Right atrium auricular region (tissue), 2 donors: ENCODE results near the gene OR10P1. TPM values are rescaled to one million over a fixed set of nuclear protein-coding genes. Genes with fewer than 3 reads are reported as not detected.
A peak's percentile ranks its signal among the peaks of the same experiment; 100 is the strongest.

Experiments used
- DNase-seq: peaks from one replicate; pipeline ENCODE4 v3.0.0-alpha.2; 2019; ENCODE audit warnings: low spot score
- H3K27ac ChIP-seq, 2 donors: fragments of 200-600 bp; sonication (generic); 1 replicate in 1 of 2; 2 replicates in 1 of 2; pipeline ENCODE4 v1.5.1; 2016 to 2019
- H3K27me3 ChIP-seq, 2 donors: fragments of 200-600 bp; sonication (generic); one replicate each; pipeline versions ENCODE4 v1.5.1 to v1.6.0; 2017 to 2019
- H3K36me3 ChIP-seq: fragments of 200-600 bp; sonication (generic); one replicate; pipeline ENCODE4 v1.5.1; 2016
- H3K4me1 ChIP-seq, 2 donors: fragments of 200-600 bp; sonication (generic); one replicate each; pipeline versions ENCODE4 v1.5.1 to v1.6.0; 2017 to 2019
- H3K4me3 ChIP-seq, 2 donors: fragments of 200-600 bp; sonication (generic); 1 replicate in 1 of 2; 2 replicates in 1 of 2; pipeline ENCODE4 v1.5.1; 2017 to 2019; ENCODE audit warnings: mild to moderate bottlenecking in 1 of 2, moderate library complexity in 1 of 2
- H3K9me3 ChIP-seq, 2 donors: fragments of 200-600 bp; sonication (generic); one replicate each; pipeline ENCODE4 v1.5.1; 2019
- total RNA-seq, 2 donors: library from RNA; depleted of rRNA; stranded (reverse); fragments of >200 nt; gene quantifications; one replicate each; pipeline ENCODE4 v1.1.0, GENCODE V29; 2016
- TF ChIP-seq, protein P1 (sequence below), 2 donors: fragments of 200-600 bp; sonication (generic); IDR thresholded peaks; one replicate each; pipeline ENCODE4 v1.5.1; 2019; ENCODE audit warnings: antibody characterized with exemption in 2 of 2

OR10P1 gene
- total RNA-seq, 2 donors from 2014 or later, result not detected

GRCh38 chr12:55681142-55682077 is 44.7 kb downstream of the OR10P1 start:
- Histone ChIP-seq H3K4me3 (peak overlapping the region; percentile 49 to 53), H3K27me3 (no peaks in the 10 kb centered on the region), H3K27ac (peak overlapping the region; percentile 70 to 77), H3K36me3 (peaks cover 4% of the 10 kb centered on the region), H3K4me1 (peaks cover 0 to 21% of the 10 kb centered on the region in 2 donors), H3K9me3 (no peaks in the 10 kb centered on the region)
- TF ChIP-seq, protein P1, sequence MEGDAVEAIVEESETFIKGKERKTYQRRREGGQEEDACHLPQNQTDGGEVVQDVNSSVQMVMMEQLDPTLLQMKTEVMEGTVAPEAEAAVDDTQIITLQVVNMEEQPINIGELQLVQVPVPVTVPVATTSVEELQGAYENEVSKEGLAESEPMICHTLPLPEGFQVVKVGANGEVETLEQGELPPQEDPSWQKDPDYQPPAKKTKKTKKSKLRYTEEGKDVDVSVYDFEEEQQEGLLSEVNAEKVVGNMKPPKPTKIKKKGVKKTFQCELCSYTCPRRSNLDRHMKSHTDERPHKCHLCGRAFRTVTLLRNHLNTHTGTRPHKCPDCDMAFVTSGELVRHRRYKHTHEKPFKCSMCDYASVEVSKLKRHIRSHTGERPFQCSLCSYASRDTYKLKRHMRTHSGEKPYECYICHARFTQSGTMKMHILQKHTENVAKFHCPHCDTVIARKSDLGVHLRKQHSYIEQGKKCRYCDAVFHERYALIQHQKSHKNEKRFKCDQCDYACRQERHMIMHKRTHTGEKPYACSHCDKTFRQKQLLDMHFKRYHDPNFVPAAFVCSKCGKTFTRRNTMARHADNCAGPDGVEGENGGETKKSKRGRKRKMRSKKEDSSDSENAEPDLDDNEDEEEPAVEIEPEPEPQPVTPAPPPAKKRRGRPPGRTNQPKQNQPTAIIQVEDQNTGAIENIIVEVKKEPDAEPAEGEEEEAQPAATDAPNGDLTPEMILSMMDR (IDR thresholded peaks at IDR 0.05), result peak; percentile 8 to 55
- DNase-seq, result peak; percentile 79

GRCh38 chr12:55682087-55682796 is 45.5 kb downstream of the OR10P1 start:
- DNase-seq, result no peak
- TF ChIP-seq, protein P1 (IDR thresholded peaks at IDR 0.05), result no peak
- Histone ChIP-seq H3K9me3 (no peaks in the 10 kb centered on the region), H3K36me3 (peaks cover 10% of the 10 kb centered on the region), H3K4me3 (peak overlapping the region; percentile 49 to 53), H3K4me1 (peaks cover 0 to 21% of the 10 kb centered on the region in 2 donors), H3K27me3 (no peaks in the 10 kb centered on the region), H3K27ac (peak overlapping the region; percentile 70 to 77)

DNA sequence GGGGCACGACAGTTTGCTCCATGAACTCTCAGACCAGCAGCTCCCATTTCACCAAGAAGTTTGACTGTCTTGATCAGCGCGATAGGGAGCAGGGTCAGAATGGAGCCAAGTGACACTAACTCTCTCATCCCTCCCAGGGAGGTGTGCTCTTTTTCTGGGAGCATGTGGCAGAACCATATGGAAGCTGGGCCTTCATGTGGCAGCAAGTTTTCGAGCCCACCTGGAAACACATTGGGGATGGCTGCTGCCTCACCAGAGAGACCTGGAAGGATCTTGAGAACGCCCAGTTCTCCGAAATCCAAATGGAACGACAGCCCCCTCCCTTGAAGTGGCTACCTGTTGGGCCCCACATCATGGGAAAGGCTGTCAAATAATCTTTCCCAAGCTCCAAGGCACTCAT is 47.0 kb downstream of the OR10P1 start:
- peak overlapping the region; percentile 49 to 53 for H3K4me3 ChIP-seq
- no peaks in the 10 kb centered on the region for H3K27me3 ChIP-seq
- DNase-seq, result no peak
- peaks cover 22% of the 10 kb centered on the region for H3K36me3 ChIP-seq
- TF ChIP-seq, protein P1 (IDR thresholded peaks at IDR 0.05), result no peak
- H3K27ac ChIP-seq, result peak overlapping the region; percentile 7 to 70
- H3K9me3 ChIP-seq, result no peaks in the 10 kb centered on the region
- H3K4me1 ChIP-seq, result peaks cover 0 to 21% of the 10 kb centered on the region in 2 donors

GRCh38 chr12:55684761-55685370 is 48.2 kb downstream of the OR10P1 start:
- Histone ChIP-seq H3K4me3 (peak overlapping the region in 1 of 2 donors; percentile 49), H3K27ac (peak overlapping the region; percentile 7 to 29), H3K27me3 (no peaks in the 10 kb centered on the region), H3K9me3 (no peaks in the 10 kb centered on the region), H3K36me3 (peaks cover 30% of the 10 kb centered on the region), H3K4me1 (peaks cover 0 to 21% of the 10 kb centered on the region in 2 donors)
- TF ChIP-seq, protein P1 (IDR thresholded peaks at IDR 0.05), result no peak
- DNase-seq, result no peak

GRCh38 chr12:55685671-55686070 is 49.0 kb downstream of the OR10P1 start:
- peaks cover 30% of the 10 kb centered on the region for H3K36me3 ChIP-seq
- no peaks in the 10 kb centered on the region for H3K9me3 ChIP-seq

More at GRCh38 chr12:55685671-55686070, 49.0 kb downstream of the OR10P1 start:
- TF ChIP-seq, protein P1 (IDR thresholded peaks at IDR 0.05), result no peak
- Histone ChIP-seq H3K4me3 (no peak overlapping the region), H3K4me1 (peaks cover 0 to 21% of the 10 kb centered on the region in 2 donors), H3K27me3 (no peaks in the 10 kb centered on the region), H3K27ac (no peak overlapping the region)
- no peak for DNase-seq
